ENCODE measurements around the gene HTR5A. TPM values are rescaled to one million over a fixed set of nuclear protein-coding genes. Genes with fewer than 3 reads are reported as not detected.

The HTR5A gene
- total and polyA plus RNA-seq, 10 of the 15 experiments (the other 5 are each of a cell fraction or from before 2014, with no cell fraction given): not detected

DNA sequence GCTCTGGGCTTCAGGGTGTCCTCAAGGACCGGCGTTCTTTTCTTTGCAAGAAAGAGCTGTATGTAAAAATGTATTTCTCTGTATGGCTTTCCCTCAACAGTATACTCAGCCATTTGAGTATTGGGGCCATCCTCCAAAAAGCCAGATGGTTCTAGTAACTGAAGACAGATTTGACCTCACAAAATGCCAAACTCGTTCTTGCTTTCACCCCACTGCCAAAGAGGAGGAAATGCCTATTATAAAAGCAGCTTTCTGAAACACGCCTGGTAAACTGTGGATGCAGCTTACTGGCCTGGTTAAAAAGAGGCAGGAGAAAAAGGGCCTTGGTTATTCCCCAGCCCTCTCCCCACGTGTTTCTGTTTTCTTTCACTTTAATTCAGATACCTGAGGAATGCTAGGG is 7.7 kb upstream of the HTR5A start (continued):
- TF ChIP-seq NRF1 (conservative IDR thresholded peaks at IDR 0.05; ENCODE audit: low read depth, low read length) (no peak), ATF3 (IDR thresholded peaks at IDR 0.05; ENCODE audit: borderline replicate concordance, extremely low read depth, low read depth, low read length) (no peak), ASH2L (IDR thresholded peaks at IDR 0.05; ENCODE audit: borderline replicate concordance, low read depth) (no peak), MTA2 (IDR thresholded peaks at IDR 0.05; ENCODE audit: low read depth) (no peak), IRF3 (IDR thresholded peaks at IDR 0.05) (no peak)

- H3K4me3 ChIP-seq: no peak overlapping the region
- ChIA-PET SMC1A (ENCODE audit: uncharacterized antibody, unreplicated experiment) (no interaction called here), RAD21 (ENCODE audit: unreplicated experiment) (no interaction called here), POLR2A (no interaction called here), CTCF (interaction anchor here (1.2 kb wide), 1 partner anchor 55 kb away, joined by 3 read pairs; no protein-coding TSS in a partner anchor)
- intact Hi-C loops (cut with micrococcal nuclease; ENCODE audit: unreplicated experiment) (no loop called here), in situ Hi-C loops (cut with MboI) (no loop called here)
- no peaks in the 10 kb centered on the region for H3K9me3 ChIP-seq (replicated peaks; ENCODE audit: control insufficient read depth, insufficient read depth, low read length)
- ATAC-seq (no peak), DNase-seq (ENCODE audit: low read depth, low spot score) (no peak), FAIRE-seq (no peak)
- H3K9ac ChIP-seq (ENCODE audit: control insufficient read depth, insufficient read depth, low read length): no peak overlapping the region
- no peaks in the 10 kb centered on the region for H3K79me2 ChIP-seq (ENCODE audit: control insufficient read depth, insufficient read depth, low read length)
- no peaks in the 10 kb centered on the region for H3K36me3 ChIP-seq (ENCODE audit: control insufficient read depth in 2 of 2, insufficient read depth in 2 of 2, low read length in 1 of 2)
- no peaks in the 10 kb centered on the region for H4K20me1 ChIP-seq (ENCODE audit: control insufficient read depth, insufficient read depth)
- H3K4me1 ChIP-seq (ENCODE audit: control insufficient read depth, insufficient read depth, low read length): no peaks in the 10 kb centered on the region
- H2AFZ ChIP-seq (ENCODE audit: control insufficient read depth, low read depth, low read length): no peak overlapping the region
- H3K4me2 ChIP-seq (ENCODE audit: control insufficient read depth, insufficient read depth): no peak overlapping the region
- WGBS (ENCODE audit: insufficient coverage, insufficient replicate concordance, low lambda C conversion rate, missing lambda C conversion rate): 18% methylated on average over 4 of the region's 4 CpGs
- no TSS peak for BruUV-seq (replicated peaks)
- no peaks in the 10 kb centered on the region for H3K27me3 ChIP-seq (replicated peaks in 1 of 2; ENCODE audit: control insufficient read depth in 2 of 2, insufficient read depth in 2 of 2, low read length in 1 of 2)
- no peak overlapping the region for H3K27ac ChIP-seq (ENCODE audit: control insufficient read depth, insufficient read depth)
- TF ChIP-seq, protein P1, sequence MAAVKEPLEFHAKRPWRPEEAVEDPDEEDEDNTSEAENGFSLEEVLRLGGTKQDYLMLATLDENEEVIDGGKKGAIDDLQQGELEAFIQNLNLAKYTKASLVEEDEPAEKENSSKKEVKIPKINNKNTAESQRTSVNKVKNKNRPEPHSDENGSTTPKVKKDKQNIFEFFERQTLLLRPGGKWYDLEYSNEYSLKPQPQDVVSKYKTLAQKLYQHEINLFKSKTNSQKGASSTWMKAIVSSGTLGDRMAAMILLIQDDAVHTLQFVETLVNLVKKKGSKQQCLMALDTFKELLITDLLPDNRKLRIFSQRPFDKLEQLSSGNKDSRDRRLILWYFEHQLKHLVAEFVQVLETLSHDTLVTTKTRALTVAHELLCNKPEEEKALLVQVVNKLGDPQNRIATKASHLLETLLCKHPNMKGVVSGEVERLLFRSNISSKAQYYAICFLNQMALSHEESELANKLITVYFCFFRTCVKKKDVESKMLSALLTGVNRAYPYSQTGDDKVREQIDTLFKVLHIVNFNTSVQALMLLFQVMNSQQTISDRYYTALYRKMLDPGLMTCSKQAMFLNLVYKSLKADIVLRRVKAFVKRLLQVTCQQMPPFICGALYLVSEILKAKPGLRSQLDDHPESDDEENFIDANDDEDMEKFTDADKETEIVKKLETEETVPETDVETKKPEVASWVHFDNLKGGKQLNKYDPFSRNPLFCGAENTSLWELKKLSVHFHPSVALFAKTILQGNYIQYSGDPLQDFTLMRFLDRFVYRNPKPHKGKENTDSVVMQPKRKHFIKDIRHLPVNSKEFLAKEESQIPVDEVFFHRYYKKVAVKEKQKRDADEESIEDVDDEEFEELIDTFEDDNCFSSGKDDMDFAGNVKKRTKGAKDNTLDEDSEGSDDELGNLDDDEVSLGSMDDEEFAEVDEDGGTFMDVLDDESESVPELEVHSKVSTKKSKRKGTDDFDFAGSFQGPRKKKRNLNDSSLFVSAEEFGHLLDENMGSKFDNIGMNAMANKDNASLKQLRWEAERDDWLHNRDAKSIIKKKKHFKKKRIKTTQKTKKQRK (IDR thresholded peaks at IDR 0.05; ENCODE audit: low read depth, low read length): no peak
- TF ChIP-seq MLLT1 (IDR thresholded peaks at IDR 0.05) (no peak), SREBF2 (IDR thresholded peaks at IDR 0.05; ENCODE audit: low read length) (no peak), RFX5 (IDR thresholded peaks at IDR 0.05; ENCODE audit: low read depth, low read length) (no peak), RELA (IDR thresholded peaks at IDR 0.05; ENCODE audit: borderline replicate concordance, partially characterized antibody) (no peak), KAT2A (conservative IDR thresholded peaks at IDR 0.05; ENCODE audit: control insufficient read depth, low read depth, low read length) (no peak), SREBF1 (IDR thresholded peaks at IDR 0.05; ENCODE audit: low read length) (no peak)
- TF ChIP-seq, protein P2, sequence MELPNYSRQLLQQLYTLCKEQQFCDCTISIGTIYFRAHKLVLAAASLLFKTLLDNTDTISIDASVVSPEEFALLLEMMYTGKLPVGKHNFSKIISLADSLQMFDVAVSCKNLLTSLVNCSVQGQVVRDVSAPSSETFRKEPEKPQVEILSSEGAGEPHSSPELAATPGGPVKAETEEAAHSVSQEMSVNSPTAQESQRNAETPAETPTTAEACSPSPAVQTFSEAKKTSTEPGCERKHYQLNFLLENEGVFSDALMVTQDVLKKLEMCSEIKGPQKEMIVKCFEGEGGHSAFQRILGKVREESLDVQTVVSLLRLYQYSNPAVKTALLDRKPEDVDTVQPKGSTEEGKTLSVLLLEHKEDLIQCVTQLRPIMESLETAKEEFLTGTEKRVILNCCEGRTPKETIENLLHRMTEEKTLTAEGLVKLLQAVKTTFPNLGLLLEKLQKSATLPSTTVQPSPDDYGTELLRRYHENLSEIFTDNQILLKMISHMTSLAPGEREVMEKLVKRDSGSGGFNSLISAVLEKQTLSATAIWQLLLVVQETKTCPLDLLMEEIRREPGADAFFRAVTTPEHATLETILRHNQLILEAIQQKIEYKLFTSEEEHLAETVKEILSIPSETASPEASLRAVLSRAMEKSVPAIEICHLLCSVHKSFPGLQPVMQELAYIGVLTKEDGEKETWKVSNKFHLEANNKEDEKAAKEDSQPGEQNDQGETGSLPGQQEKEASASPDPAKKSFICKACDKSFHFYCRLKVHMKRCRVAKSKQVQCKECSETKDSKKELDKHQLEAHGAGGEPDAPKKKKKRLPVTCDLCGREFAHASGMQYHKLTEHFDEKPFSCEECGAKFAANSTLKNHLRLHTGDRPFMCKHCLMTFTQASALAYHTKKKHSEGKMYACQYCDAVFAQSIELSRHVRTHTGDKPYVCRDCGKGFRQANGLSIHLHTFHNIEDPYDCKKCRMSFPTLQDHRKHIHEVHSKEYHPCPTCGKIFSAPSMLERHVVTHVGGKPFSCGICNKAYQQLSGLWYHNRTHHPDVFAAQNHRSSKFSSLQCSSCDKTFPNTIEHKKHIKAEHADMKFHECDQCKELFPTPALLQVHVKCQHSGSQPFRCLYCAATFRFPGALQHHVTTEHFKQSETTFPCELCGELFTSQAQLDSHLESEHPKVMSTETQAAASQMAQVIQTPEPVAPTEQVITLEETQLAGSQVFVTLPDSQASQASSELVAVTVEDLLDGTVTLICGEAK (IDR thresholded peaks at IDR 0.05; ENCODE audit: borderline replicate concordance): no peak
These were observed 5.9 kb upstream of the HTR5A start for GRCh38 chr7:155064186-155064585.

Measured in GM12878 (cell line).